ENCODE measurements around the gene RSU1.

RSU1 gene

DNA sequence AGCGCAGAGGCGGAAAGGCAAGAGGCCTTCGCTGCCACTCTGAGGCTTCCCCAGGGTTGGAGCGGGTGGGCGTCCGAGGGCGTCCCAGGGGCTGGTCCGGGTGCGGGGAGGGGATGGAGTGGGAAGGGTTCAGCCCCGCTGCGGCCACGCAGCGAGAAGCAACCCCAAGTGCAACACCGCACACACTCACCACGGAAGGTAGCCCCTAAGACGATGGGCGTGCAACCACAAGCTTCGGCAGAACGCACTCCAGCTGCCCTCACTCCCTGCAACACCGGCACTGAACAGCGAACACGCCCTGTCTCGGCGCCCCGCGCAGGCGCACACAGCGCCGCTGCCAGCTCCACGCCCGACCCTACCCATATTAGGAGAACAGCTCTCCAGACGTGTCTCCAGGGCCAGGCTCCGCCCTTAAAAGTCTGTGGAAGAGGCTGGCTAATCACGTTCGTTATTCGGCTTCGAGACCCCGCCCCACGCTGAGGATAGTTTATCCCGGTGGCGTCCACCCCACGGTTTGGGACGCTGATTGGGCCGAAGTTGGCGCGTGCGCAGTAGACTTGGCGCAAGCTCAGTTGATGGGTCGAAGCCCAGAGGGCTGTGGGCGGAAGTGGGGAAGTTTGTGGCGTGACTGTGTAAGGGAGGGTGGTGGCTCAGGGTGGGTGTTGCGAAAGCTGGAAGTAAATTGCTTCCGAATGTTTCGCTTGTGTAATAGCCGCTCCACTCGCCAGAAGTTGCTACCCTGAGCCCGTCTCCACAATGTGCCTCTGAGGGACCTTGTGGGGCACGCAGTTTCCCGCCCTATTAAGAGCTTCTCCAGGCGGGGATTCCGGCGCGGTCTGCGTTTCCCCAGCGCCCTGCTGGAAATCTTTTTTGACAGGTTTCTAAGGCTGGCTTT lies at the start of gene RSU1:
Gene RSU1, minus strand, starts transcription at position 300 of the 895 bp plus-strand sequence. CDS start 343 bp downstream, outside the sequence.
- DNase-seq, result peak; percentile 100

DNA sequence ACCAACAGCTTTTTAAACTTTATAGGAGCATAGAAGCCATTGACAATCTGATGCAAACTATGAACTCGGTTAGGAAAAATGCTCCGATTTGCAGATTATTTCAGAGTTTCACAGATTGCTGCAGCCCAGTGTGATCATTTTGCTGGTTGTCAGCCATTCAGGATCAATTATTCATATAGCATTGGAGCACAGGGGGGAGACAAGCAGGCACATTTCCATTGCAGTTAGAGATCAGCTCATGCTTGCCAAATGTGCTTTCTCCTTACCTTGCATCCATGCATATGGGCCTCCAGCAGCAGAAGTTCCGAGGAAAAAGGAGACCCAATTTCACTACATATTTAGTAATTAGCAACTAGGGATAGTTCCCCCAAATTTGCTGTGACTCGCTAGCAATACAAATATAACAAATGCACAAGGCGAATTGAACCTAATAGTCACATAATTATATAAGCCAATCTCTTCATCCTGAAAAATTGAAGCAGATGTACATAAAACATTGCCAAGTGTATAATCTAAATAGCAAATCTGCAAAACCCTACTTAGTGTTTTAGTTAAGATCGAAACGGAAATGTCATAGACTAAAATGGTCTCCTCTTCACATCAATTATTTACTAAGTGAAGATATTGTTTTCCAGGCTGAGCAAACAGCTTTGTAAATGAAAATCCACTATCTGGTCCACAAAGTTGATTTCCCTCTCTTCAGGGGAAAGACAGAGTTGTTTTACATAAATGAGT lies 49.5 kb upstream of the RSU1 start:
- no peak for DNase-seq

DNA sequence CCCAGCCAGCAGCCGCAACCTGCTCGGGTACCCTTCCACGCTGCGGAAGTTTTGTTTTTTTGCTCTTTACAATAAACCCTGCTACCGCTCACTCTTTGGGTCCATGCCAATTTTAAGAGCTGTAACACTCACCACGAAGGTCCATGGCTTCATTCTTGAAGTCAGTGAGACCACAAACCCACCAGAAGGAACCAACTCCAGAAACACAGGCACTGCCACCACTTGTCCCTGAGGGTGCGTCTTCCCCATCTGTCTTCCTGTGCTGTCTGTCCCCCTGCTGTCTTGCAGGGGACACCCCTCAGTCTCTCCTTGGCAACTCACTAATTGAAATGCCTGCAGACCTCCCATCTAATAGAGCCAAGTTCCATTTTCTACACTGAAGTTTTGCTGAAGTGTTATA lies 48.5 kb upstream of the RSU1 start:
- DNase-seq, result no peak

GRCh38 chr10:16863766-16864165 lies 46.5 kb upstream of the RSU1 start:
- DNase-seq, result no peak

- no peak for DNase-seq
Observed at GRCh38 chr10:16857419-16857818, 40.2 kb upstream of the RSU1 start.

DNA sequence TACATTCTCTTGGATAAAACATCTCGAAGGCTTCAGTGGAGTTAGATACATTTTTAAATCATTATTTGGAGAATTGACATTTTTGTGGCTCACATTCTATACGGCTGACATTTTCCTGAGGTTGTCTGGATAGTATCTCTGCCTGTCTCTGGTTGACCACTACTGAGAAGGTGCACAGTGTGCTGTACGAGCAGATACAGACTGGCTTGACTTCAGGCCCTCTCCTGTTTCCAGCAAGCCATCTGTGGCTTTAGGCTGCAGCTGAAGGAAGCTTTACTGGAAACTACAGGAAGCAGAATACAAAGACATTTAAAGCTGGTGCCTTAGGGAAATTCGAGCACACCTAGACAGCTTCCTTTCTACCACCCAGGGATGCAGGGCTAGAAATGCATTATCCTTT lies 39.3 kb upstream of the RSU1 start:
- no peak for DNase-seq

DNA sequence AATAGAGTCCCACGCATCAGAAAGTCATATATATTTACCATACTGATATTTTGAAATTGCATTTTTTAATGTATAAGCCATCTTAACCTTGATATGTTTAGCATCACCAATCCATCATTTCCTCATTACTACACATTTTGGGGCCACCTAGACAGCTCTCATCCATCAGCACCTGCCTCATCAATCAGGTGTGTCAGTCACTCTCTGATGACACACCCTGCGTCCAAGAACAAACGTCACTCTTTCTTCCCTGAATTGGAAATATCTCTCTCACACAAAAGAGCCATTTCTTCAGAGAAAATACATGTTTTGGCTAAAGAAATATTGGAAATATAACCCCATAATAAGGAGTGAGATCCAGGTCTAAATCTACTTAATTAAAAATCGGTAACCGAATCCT lies 38.9 kb upstream of the RSU1 start:
- no peak for DNase-seq

DNA sequence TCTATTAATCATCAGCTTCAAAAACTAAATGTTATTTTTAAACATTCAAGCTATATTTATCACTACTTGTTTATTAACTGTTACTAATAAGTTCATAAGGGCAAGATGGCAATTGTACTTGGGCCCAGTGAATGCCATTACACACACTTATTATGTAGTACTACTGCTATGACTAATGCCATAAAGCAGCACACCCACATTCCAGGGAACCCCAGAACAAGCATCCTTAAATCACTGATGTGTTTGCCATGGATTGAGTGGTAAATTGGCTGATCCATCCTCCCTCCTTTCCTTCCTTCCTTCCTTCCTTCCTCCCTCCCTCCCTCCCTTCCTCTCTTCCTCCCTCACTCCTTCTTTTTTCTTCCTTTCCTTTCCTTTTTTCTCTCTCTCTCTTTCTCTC lies 37.4 kb upstream of the RSU1 start:
- DNase-seq, result no peak

GRCh38 chr10:16853809-16854208 lies 36.6 kb upstream of the RSU1 start:
- DNase-seq, result no peak

- DNase-seq, result no peak
Observed at GRCh38 chr10:16853201-16853600, 36.0 kb upstream of the RSU1 start.

GRCh38 chr10:16852624-16853023 lies 35.4 kb upstream of the RSU1 start:
- DNase-seq, result no peak

- no peak for DNase-seq
Observed at GRCh38 chr10:16848562-16849154, 31.4 kb upstream of the RSU1 start.

DNA sequence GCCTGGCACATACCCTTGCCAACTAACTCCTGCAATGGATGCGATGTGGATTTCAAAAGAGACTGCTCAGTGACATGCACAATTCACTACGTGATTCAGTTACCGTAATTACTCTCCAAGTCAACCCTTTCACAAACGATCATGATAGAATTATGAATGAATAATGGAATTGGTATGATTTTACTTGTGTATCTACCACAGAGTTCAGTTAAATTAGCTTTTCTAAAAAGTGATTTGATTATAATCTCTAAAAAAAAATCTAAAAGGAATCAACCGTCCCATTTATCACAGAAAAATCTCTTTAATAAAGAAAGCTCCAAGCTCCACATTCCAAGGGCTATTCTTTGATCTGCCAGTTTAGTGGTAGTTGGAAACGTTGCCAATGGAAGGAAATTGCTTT lies 30.4 kb upstream of the RSU1 start:
- no peak for DNase-seq

- DNase-seq, result no peak
Observed at GRCh38 chr10:16845248-16845647, 28.0 kb upstream of the RSU1 start.

GRCh38 chr10:16843252-16843870 lies 26.1 kb upstream of the RSU1 start:
- peak; percentile 76 for DNase-seq

GRCh38 chr10:16835228-16835627 lies 18.0 kb upstream of the RSU1 start:
- DNase-seq, result no peak

DNA sequence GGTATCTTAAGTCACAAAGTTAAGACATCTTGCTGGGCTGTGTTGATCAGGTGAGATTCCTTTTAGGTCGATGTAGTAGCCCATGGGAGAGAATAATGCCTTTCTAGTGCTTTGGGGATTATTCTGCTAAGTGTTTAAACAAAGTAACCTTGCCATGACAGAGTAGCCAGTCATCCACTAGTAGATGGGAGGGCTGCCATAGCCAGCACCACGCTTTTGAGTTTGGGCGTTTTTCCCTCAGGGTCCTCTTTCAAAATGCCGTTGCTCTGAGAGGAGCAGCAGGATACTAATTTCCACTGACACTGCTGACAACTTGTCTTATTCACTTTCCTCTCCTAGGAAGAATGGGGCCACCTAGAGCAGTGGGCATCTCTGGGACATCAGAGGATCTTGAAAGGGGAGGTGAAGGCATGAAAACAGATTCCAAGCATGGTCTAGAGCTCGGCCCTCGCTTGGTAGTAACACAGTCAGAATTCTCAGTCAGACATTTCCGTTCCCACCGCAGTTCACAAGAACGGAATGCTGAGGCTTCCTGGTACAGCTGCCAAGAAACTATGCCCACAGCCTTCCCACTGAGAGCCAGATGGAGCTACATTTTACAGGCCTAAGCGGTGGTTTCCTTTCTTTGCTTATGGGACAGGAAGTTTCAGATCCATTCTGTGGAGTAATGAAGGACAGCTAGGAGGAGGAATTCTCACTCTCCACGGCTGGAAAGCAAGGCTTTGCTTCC lies 15.3 kb upstream of the RSU1 start:
- DNase-seq, result no peak

GRCh38 chr10:16828701-16829175 lies 11.5 kb upstream of the RSU1 start:
- no peak for DNase-seq

GRCh38 chr10:16828114-16828568 lies 10.9 kb upstream of the RSU1 start:
- DNase-seq, result peak; percentile 96

DNA sequence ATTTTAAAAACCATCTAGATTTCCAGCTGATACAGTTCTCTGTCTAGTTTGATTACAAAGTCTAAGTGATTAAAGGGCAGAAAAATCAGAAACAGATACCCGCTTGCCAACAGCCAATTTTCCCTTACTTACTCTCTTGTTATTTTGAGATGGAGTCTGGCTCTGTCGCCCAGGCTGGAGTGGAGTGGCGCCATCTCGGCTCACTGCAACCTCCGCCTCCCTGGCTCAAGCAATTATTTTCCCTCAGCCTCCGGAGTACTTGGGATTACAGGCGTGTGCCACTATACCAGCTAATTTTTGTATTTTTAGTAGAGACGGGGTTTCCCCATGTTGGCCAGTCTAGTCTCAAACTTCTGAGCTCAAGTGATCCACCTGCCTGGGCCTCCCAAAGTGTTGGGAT lies 10.2 kb upstream of the RSU1 start:
- peak; percentile 46 for DNase-seq

DNA sequence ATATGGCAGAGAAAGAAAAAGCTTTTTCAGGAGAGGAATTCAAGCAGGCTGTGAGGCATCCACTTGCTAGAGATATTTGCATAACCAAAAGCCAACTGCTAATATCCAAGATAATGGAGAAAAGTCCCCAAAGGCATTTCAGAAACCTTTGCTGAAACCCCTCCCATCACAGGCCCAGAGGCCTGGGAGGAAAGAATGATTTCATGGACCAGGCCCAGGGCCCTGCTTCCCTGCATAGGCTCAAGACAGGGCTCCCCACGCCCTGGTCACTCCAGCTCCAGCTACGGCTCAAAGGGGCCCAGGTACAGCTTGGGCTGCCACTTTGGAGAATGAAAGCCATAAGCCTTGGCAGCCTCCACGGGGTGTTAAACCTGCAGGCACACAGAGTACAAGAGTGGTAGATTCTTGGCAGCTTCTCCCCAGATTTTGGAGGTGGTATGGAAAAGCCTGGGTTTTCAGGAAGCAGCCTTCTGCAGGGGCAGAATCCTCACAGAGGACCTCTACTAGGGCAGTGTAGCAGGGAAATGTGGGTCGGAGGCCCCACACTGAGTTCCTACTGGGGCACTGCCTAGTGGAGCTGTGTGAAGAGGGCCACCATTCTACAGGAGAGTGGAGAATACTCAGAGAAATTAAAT lies 5.6 kb upstream of the RSU1 start:
- no peak for DNase-seq

GRCh38 chr10:16822027-16822426 lies 4.8 kb upstream of the RSU1 start:
- DNase-seq, result no peak
